ENCODE results near the gene ZFAND3.

GRCh38 chr6:37862992-37863391, 43.5 kb downstream of the ZFAND3 start:
- TF ChIP-seq GATA3 (IDR thresholded peaks at IDR 0.05; ENCODE audit: low read depth, low read length) (no peak), GATA2 (IDR thresholded peaks at IDR 0.05; ENCODE audit: low read depth, low read length) (no peak)
